ENCODE results near the gene MFSD11.
A peak's percentile ranks its signal among the peaks of the same experiment; 100 is the strongest.
"Not testable (repeated sequence)": the region's sequence is repeated elsewhere in the genome, so short reads cannot be mapped to it uniquely, and the experiment has no call there.

The MFSD11 gene

GRCh38 chr17:76725580-76726230 is 12.2 kb upstream of the MFSD11 start:
- DNase-seq (ENCODE audit: extremely low read depth, low read depth): no peak
- TF ChIP-seq CTCF (IDR thresholded peaks at IDR 0.05; ENCODE audit: low read depth, low read length): no peak

DNA sequence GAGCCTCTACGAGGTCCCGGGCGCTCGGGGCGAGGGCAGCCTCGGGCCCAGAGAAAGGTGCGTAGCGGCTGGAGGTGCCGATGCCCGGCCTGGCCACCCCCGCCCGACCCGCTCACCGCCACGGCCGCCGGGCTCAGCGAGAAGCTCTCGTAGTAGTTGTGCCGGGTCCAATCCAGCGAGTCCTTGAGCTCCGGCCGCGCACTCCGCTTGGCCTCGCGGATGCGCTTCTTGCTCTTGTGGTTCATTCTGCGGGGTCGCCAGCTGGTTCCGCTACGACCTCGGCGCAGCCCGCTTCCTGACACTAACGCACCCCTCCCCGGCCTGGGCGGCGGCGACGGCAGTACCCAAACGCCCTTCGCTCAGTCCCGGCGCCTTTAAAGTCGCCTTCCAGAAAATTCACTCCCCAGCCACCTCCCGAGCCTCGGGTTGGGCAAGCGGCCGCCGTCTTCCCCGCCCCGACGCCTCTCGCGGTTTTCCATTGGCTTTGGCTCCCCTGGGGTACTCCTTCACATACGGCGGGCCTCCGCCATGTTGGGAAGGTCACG is 11.6 kb upstream of the MFSD11 start, which contains the start of gene JMJD6:
JMJD6 (minus strand) TSS at position 376 of the 545 bp plus-strand sequence; CDS start at position 245, 131 bp downstream.
- TF ChIP-seq CTCF (IDR thresholded peaks at IDR 0.05; ENCODE audit: low read depth, low read length): no peak
- DNase-seq (ENCODE audit: extremely low read depth, low read depth): peak; percentile 91

GRCh38 chr17:76726776-76727718 is 10.9 kb upstream of the MFSD11 start, which contains the start of gene METTL23:
METTL23 (plus strand) TSS chr17:76726839; CDS start chr17:76729711, 2,872 bp downstream.
- TF ChIP-seq CTCF (IDR thresholded peaks at IDR 0.05; ENCODE audit: low read depth, low read length): peak; percentile 71
- no peak for DNase-seq (ENCODE audit: extremely low read depth, low read depth)

DNA sequence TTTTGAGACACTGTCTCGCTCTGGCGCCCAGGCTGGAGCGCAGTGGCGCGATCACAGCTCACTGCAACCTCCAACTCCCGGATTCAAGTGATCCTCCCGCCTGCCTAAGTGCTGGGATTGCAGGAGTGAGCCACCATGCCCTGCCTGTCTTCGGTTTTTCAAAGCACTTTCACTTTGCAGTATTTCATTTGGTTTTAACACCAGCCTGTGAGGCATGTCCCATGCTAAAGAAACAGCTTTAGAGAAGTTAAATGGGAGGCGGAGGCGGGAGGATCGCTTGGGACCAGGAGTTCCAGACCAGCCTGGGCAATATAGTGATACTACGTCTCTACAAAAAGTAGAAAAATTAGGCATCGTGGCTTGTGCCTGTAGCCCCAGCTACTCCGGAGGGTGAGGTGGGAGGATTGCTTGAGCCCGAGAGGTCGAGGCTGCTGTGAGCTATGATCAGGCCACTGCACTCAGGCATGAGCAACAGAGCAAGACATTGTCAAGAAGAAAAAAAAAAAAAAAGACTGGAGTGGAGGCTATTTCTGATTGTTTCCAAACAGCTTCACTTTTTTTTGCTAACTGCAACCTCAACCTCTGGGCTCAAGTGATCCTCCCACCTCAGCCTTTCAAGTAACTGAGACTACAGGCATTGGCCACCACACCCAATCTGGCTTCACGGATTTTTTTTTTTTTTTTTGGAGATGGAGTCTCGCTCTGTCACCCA is 10.0 kb upstream of the MFSD11 start:
- no peak for TF ChIP-seq CTCF (IDR thresholded peaks at IDR 0.05; ENCODE audit: low read depth, low read length)
- DNase-seq (ENCODE audit: extremely low read depth, low read depth): no peak

GRCh38 chr17:76731800-76732733 is 5.9 kb upstream of the MFSD11 start:
- DNase-seq (ENCODE audit: extremely low read depth, low read depth): not testable (repeated sequence)

- no peak for TF ChIP-seq CTCF (IDR thresholded peaks at IDR 0.05; ENCODE audit: low read depth, low read length)
- no peak for DNase-seq (ENCODE audit: extremely low read depth, low read depth)
These were observed 4.9 kb upstream of the MFSD11 start for GRCh38 chr17:76732734-76733617.
